ENCODE results near the gene NRROS.

Gene NRROS

GRCh38 chr3:196652961-196653795 is 13.7 kb downstream of the NRROS start:
- no peak for DNase-seq

- no peak for DNase-seq
Observed at GRCh38 chr3:196654006-196654734, 14.7 kb downstream of the NRROS start.

- DNase-seq, result no peak
Observed at GRCh38 chr3:196654735-196655090, 15.2 kb downstream of the NRROS start.

GRCh38 chr3:196655496-196655895 is 16.0 kb downstream of the NRROS start:
- no peak for DNase-seq

GRCh38 chr3:196656213-196656612 is 16.7 kb downstream of the NRROS start:
- DNase-seq, result no peak

- no peak for DNase-seq
Observed at GRCh38 chr3:196659901-196660351, 20.4 kb downstream of the NRROS start.

GRCh38 chr3:196660381-196661166 is 21.1 kb downstream of the NRROS start:
- DNase-seq, result peak; percentile 70

GRCh38 chr3:196661400-196661799 is 21.9 kb downstream of the NRROS start:
- no peak for DNase-seq

- peak; percentile 69 for DNase-seq
Observed at GRCh38 chr3:196662033-196662432, 22.5 kb downstream of the NRROS start.

GRCh38 chr3:196662711-196663571 is 23.4 kb downstream of the NRROS start:
- no peak for DNase-seq

- DNase-seq, result peak; percentile 97
Observed at GRCh38 chr3:196666001-196666867, 26.7 kb downstream of the NRROS start.

- no peak for DNase-seq
Observed at GRCh38 chr3:196667056-196667825, 27.7 kb downstream of the NRROS start.

- no peak for DNase-seq
Observed at GRCh38 chr3:196670339-196670738, 30.8 kb downstream of the NRROS start.

GRCh38 chr3:196673632-196674031 is 34.1 kb downstream of the NRROS start:
- no peak for DNase-seq

- DNase-seq, result no peak
Observed at GRCh38 chr3:196677353-196677752, 37.9 kb downstream of the NRROS start.

GRCh38 chr3:196677931-196678330 is 38.4 kb downstream of the NRROS start:
- DNase-seq, result no peak

GRCh38 chr3:196684548-196685407 is 45.3 kb downstream of the NRROS start:
- peak; percentile 90 for DNase-seq

- DNase-seq, result no peak
Observed at GRCh38 chr3:196686436-196686835, 46.9 kb downstream of the NRROS start.

GRCh38 chr3:196688349-196688748 is 48.9 kb downstream of the NRROS start:
- no peak for DNase-seq
